ENCODE results near the gene SIRT1. TPM values are rescaled to one million over a fixed set of nuclear protein-coding genes. Genes with fewer than 3 reads are reported as not detected.

SIRT1 gene
- polyA plus RNA-seq, 1 donor (not counting 4 experiments of a cell fraction or from before 2014, with no cell fraction given): 9.8 TPM

GRCh38 chr10:67926951-67927350 lies 42.5 kb downstream of the SIRT1 start:
- no peaks in the 10 kb centered on the region for H3K9me1 ChIP-seq (ENCODE audit: control insufficient read depth, extremely low read depth, insufficient read depth, low read length)
- no peak overlapping the region for H3K4me3 ChIP-seq (ENCODE audit: control insufficient read depth in 2 of 3, extremely low read depth in 1 of 3, insufficient read depth in 2 of 3, low read depth in 1 of 3, low read length in 3 of 3)
- no peaks in the 10 kb centered on the region for H3K79me2 ChIP-seq (ENCODE audit: control insufficient read depth, insufficient read depth, low read length)
- no peak for DNase-seq (ENCODE audit: low read depth, low spot score)
- H3K4me1 ChIP-seq (ENCODE audit: control insufficient read depth, extremely low read depth, insufficient read depth, low read length): no peaks in the 10 kb centered on the region
- H3K4me2 ChIP-seq (ENCODE audit: control insufficient read depth, extremely low read depth, insufficient read depth, low read depth, low read length): no peak overlapping the region
- H4K20me1 ChIP-seq (ENCODE audit: control insufficient read depth, extremely low read depth, insufficient read depth, low read length): no peaks in the 10 kb centered on the region
- H3K27ac ChIP-seq (ENCODE audit: control insufficient read depth, insufficient read depth, low read length): no peak overlapping the region
- H3K36me3 ChIP-seq (ENCODE audit: control insufficient read depth in 2 of 2, extremely low read depth in 1 of 2, insufficient read depth in 2 of 2, low read length in 2 of 2): peaks cover 10 to 14% of the 10 kb centered on the region in 2 experiments
- dilution Hi-C loops (cut with MboI; ENCODE audit: extremely low pct_ligation_motif_present, low sequenced_read_pairs): no loop called here
- no peak overlapping the region for H3K9ac ChIP-seq (ENCODE audit: control insufficient read depth, extremely low read depth, insufficient read depth, low read length)
- H3K9me3 ChIP-seq (ENCODE audit: control insufficient read depth, low read depth, low read length): no peaks in the 10 kb centered on the region
- no peak for FAIRE-seq
- H2AFZ ChIP-seq (ENCODE audit: control insufficient read depth, low read length): no peak overlapping the region
- no peaks in the 10 kb centered on the region for H3K27me3 ChIP-seq (ENCODE audit: control insufficient read depth, extremely low read depth, insufficient read depth, low read length)
- TF ChIP-seq EZH2 (IDR thresholded peaks at IDR 0.05; ENCODE audit: low read length): no peak
- TF ChIP-seq, protein P1, sequence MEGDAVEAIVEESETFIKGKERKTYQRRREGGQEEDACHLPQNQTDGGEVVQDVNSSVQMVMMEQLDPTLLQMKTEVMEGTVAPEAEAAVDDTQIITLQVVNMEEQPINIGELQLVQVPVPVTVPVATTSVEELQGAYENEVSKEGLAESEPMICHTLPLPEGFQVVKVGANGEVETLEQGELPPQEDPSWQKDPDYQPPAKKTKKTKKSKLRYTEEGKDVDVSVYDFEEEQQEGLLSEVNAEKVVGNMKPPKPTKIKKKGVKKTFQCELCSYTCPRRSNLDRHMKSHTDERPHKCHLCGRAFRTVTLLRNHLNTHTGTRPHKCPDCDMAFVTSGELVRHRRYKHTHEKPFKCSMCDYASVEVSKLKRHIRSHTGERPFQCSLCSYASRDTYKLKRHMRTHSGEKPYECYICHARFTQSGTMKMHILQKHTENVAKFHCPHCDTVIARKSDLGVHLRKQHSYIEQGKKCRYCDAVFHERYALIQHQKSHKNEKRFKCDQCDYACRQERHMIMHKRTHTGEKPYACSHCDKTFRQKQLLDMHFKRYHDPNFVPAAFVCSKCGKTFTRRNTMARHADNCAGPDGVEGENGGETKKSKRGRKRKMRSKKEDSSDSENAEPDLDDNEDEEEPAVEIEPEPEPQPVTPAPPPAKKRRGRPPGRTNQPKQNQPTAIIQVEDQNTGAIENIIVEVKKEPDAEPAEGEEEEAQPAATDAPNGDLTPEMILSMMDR (optimal IDR thresholded peaks at IDR 0.05 in 1 of 3, IDR thresholded peaks at IDR 0.05 in 1 of 3, conservative IDR thresholded peaks at IDR 0.05 in 1 of 3; ENCODE audit: extremely low read depth in 1 of 3, insufficient read depth in 2 of 3, low read length in 3 of 3): no peak

- H3K9me3 ChIP-seq (ENCODE audit: control insufficient read depth, low read depth, low read length): no peaks in the 10 kb centered on the region
- no peaks in the 10 kb centered on the region for H3K4me1 ChIP-seq (ENCODE audit: control insufficient read depth, extremely low read depth, insufficient read depth, low read length)
- H2AFZ ChIP-seq (ENCODE audit: control insufficient read depth, low read length): no peak overlapping the region
- no peak overlapping the region for H3K4me2 ChIP-seq (ENCODE audit: control insufficient read depth, extremely low read depth, insufficient read depth, low read depth, low read length)
- H3K9ac ChIP-seq (ENCODE audit: control insufficient read depth, extremely low read depth, insufficient read depth, low read length): no peak overlapping the region
- H3K79me2 ChIP-seq (ENCODE audit: control insufficient read depth, insufficient read depth, low read length): no peaks in the 10 kb centered on the region
- no peak overlapping the region for H3K27ac ChIP-seq (ENCODE audit: control insufficient read depth, insufficient read depth, low read length)
- no peak overlapping the region for H3K4me3 ChIP-seq (ENCODE audit: control insufficient read depth in 2 of 3, extremely low read depth in 1 of 3, insufficient read depth in 2 of 3, low read depth in 1 of 3, low read length in 3 of 3)
- no peaks in the 10 kb centered on the region for H3K9me1 ChIP-seq (ENCODE audit: control insufficient read depth, extremely low read depth, insufficient read depth, low read length)
- H3K27me3 ChIP-seq (ENCODE audit: control insufficient read depth, extremely low read depth, insufficient read depth, low read length): no peaks in the 10 kb centered on the region
- H3K36me3 ChIP-seq (ENCODE audit: control insufficient read depth in 2 of 2, extremely low read depth in 1 of 2, insufficient read depth in 2 of 2, low read length in 2 of 2): peaks cover 13 to 23% of the 10 kb centered on the region in 2 experiments
- FAIRE-seq (no peak), DNase-seq (ENCODE audit: low read depth, low spot score) (no peak)
- dilution Hi-C loops (cut with MboI; ENCODE audit: extremely low pct_ligation_motif_present, low sequenced_read_pairs): no loop called here
- TF ChIP-seq, protein P1 (optimal IDR thresholded peaks at IDR 0.05 in 1 of 3, IDR thresholded peaks at IDR 0.05 in 1 of 3, conservative IDR thresholded peaks at IDR 0.05 in 1 of 3; ENCODE audit: extremely low read depth in 1 of 3, insufficient read depth in 2 of 3, low read length in 3 of 3): no peak
- TF ChIP-seq EZH2 (IDR thresholded peaks at IDR 0.05; ENCODE audit: low read length): no peak
- H4K20me1 ChIP-seq (ENCODE audit: control insufficient read depth, extremely low read depth, insufficient read depth, low read length): no peaks in the 10 kb centered on the region
Observed at GRCh38 chr10:67933199-67933598, 48.7 kb downstream of the SIRT1 start.

Measured in keratinocyte (primary cell).